Muscle layer of duodenum (tissue), 2 donors: ENCODE results near the gene PSMC5.
"Not testable (repeated sequence)": the region's sequence is repeated elsewhere in the genome, so short reads cannot be mapped to it uniquely, and the experiment has no call there.

Experiments used
- H3K27ac ChIP-seq: one replicate; pipeline ENCODE4 v1.7.0; 2013; ENCODE audit warnings: mild to moderate bottlenecking, low read length
- H3K27me3 ChIP-seq: one replicate; pipeline ENCODE4 v1.7.0; 2013; ENCODE audit warnings: low read depth, mild to moderate bottlenecking, control low read depth, low read length
- H3K36me3 ChIP-seq, 2 donors: one replicate each; pipeline ENCODE4 v1.7.0; 2013; ENCODE audit warnings: low read length in 2 of 2, control low read depth in 1 of 2, mild to moderate bottlenecking in 1 of 2; ENCODE audit not compliant: insufficient read depth in 2 of 2, control insufficient read depth in 1 of 2
- H3K4me1 ChIP-seq, 2 donors: one replicate each; pipeline ENCODE4 v1.7.0; 2013; ENCODE audit warnings: low read length in 2 of 2, mild to moderate bottlenecking in 2 of 2, control low read depth in 1 of 2, moderate library complexity in 1 of 2; ENCODE audit not compliant: insufficient read depth in 2 of 2, control insufficient read depth in 1 of 2
- H3K4me3 ChIP-seq, 2 donors: one replicate each; pipeline ENCODE4 v1.7.0; 2013; ENCODE audit warnings: low read length in 2 of 2, low read depth in 1 of 2, mild to moderate bottlenecking in 1 of 2
- H3K9me3 ChIP-seq, 2 donors: one replicate each; pipeline ENCODE4 v1.7.0; 2013; ENCODE audit warnings: low read length in 2 of 2, control low read depth in 1 of 2, mild to moderate bottlenecking in 1 of 2; ENCODE audit not compliant: control insufficient read depth in 1 of 2
- donor health status: healthy.

Gene PSMC5

DNA sequence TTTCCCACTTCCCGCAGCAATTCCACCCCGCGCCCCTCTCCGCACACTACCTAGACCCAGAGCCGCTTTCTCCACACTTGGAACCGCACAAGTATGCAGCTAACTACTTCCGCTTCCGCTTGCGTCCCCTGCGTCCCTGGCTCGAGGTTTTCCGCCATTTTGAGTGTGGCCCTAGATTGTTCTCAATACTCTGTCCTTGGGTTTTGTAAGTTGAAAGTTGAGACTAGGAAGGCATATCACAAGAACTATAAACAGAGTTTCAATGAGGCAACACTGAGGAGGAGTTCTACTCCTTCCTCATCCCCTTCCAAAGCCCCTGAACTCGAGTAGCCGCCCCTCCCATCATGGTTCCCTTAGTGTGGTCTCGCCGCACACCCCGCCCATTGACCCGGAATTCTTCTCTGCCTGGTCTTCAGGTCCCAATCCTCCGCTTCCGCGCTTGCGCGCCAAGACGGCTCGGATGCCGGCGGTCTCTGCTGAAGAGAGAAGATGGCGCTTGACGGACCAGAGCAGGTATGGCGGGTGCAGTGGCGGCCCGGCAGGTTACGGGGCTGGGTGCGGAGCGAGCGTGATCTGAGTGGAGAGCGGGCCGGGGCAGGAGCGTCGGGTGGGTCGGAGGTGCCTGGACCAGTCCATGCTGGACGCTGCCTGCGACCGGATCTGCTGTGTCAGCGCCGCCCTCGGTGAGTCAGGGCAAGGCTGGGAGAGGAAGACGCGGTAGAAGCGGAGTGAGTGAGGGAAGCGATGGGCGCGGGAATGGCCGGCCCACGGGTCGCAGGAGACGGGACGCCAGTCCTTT is at the start of gene PSMC5, which contains the start of gene FTSJ3:
Gene PSMC5, plus strand, starts transcription at position 430 of the 799 bp plus-strand sequence. Its CDS starts 60 bp downstream, at position 490.
Gene FTSJ3, minus strand, starts transcription at position 662 of the 799 bp plus-strand sequence. CDS start 761 bp downstream, outside the sequence.
- peaks cover 60 to 62% of the 10 kb centered on the region in 2 donors for H3K36me3 ChIP-seq
- peak within 1 kb of the TSS; percentile 85 to 87 for H3K4me3 ChIP-seq
- H3K27me3 ChIP-seq = no peaks in the 10 kb centered on the region
- H3K9me3 ChIP-seq = no peaks in the 10 kb centered on the region
- H3K4me1 ChIP-seq = peaks cover 13 to 24% of the 10 kb centered on the region in 2 donors
- peak within 1 kb of the TSS; percentile 97 for H3K27ac ChIP-seq

DNA sequence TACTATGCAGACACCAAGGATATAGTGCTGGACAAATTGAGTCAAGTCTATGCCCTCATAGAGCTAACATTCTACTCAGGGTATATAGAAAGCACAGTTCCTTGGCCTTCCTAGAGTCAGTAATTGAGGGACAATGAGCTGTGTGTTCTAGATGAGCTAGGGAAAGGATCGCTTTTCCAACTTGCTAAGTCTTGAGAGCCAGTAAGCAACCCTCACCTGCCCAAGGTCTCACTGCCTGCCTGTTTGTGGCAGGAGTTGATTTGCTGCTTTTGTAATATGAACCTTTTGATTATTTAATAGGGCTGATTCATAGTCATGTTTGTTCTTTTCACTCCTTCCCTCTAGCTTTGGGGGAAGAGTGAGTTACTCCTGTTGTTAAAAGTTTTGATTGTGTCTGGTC is 46.7 kb upstream of the PSMC5 start:
- Histone ChIP-seq H3K4me3 (no peak overlapping the region), H3K36me3 (peaks cover 4 to 9% of the 10 kb centered on the region in 2 donors), H3K4me1 (peaks cover 8 to 9% of the 10 kb centered on the region in 2 donors), H3K27me3 (no peaks in the 10 kb centered on the region), H3K27ac (no peak overlapping the region), H3K9me3 (no peaks in the 10 kb centered on the region)

GRCh38 chr17:63780928-63781327 is 46.3 kb upstream of the PSMC5 start:
- Histone ChIP-seq H3K27me3 (no peaks in the 10 kb centered on the region), H3K4me3 (no peak overlapping the region), H3K27ac (no peak overlapping the region), H3K36me3 (peaks cover 4 to 9% of the 10 kb centered on the region in 2 donors), H3K9me3 (no peaks in the 10 kb centered on the region), H3K4me1 (peaks cover 4 to 5% of the 10 kb centered on the region in 2 donors)

- no peaks in the 10 kb centered on the region for H3K4me1 ChIP-seq
- no peak overlapping the region for H3K4me3 ChIP-seq
- H3K9me3 ChIP-seq = no peaks in the 10 kb centered on the region
- peaks cover 0 to 18% of the 10 kb centered on the region in 2 donors for H3K36me3 ChIP-seq
- no peak overlapping the region for H3K27ac ChIP-seq
- no peaks in the 10 kb centered on the region for H3K27me3 ChIP-seq
Observed at GRCh38 chr17:63783522-63783921, 43.7 kb upstream of the PSMC5 start.

DNA sequence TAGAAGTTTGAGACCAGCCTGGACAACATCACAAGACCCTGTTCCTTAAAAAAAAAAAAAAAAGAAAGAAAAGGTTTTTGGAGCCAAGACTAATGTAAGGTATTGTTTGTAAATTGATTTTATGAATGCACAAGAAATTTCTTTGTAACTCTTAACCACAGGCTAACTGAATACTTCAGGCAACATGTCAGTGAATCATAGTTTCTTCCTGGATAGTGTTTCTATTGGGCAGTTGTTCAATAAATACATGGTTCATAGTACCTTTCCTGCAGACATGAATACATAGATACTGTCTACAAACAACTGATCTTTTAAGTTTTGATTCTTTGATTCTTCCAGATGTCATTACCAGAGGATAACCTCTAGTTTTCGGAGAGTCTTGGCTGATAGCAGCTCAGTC is 41.7 kb upstream of the PSMC5 start:
- Histone ChIP-seq H3K4me1 (no peaks in the 10 kb centered on the region), H3K27ac (no peak overlapping the region), H3K9me3 (no peaks in the 10 kb centered on the region), H3K27me3 (no peaks in the 10 kb centered on the region), H3K36me3 (peaks cover 6 to 27% of the 10 kb centered on the region in 2 donors), H3K4me3 (no peak overlapping the region)

GRCh38 chr17:63786117-63786516 is 41.1 kb upstream of the PSMC5 start:
- Histone ChIP-seq H3K9me3 (no peaks in the 10 kb centered on the region), H3K4me3 (no peak overlapping the region), H3K27ac (no peak overlapping the region), H3K27me3 (no peaks in the 10 kb centered on the region), H3K4me1 (no peaks in the 10 kb centered on the region), H3K36me3 (peaks cover 6 to 27% of the 10 kb centered on the region in 2 donors)

DNA sequence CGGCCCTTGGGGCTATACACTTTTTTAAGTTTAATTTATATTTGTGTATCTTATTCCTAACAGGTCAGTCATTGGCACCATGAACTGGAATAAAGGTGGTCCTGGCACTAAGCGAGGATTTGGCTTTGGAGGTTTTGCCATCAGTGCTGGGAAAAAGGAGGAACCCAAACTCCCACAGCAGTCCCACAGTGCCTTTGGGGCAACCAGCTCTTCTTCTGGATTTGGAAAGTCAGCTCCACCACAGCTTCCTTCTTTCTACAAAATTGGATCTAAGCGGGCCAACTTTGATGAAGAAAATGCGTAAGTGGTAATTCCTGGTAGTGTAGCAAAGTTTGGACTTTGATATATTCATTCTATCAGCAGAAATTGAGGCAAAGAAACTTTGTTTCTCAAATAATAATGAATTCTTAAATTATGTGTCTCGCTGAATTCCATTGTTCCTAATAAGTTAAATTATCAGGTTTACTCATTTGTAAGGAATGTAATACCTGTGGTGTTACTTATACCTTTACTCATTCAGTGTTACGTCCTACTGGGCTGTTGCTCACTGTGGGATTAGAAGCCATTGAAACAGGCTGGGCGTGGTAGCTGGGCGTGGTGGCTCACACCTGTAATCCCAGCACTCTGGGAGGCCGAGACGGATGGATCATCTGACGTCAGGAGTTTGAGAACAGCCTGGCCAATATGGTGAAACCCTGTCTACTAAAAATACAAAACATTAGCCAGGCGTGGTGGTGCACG is 40.1 kb upstream of the PSMC5 start:
- Histone ChIP-seq H3K4me3 (no peak overlapping the region), H3K4me1 (no peaks in the 10 kb centered on the region), H3K27me3 (no peaks in the 10 kb centered on the region), H3K9me3 (no peaks in the 10 kb centered on the region), H3K36me3 (peaks cover 7 to 33% of the 10 kb centered on the region in 2 donors), H3K27ac (no peak overlapping the region)

DNA sequence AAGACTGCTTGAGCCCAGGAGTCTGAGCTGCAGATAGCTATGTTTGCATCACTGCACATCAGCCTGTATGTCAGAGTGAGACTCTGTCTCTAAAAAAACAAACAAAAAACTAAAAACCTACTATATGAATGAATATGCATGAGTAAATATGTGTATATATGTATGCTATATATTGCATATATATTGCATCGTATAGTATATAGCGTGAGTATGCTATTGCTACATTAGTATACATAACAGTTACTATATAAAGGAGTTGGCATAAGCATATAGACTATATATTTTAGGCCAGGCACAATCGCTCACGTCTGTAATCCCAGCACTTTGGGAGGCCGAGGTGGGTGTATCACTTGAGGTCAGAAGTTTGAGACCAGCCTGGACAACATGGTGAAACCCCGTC is 37.2 kb upstream of the PSMC5 start:
- no peak overlapping the region for H3K27ac ChIP-seq
- H3K36me3 ChIP-seq = peaks cover 28 to 58% of the 10 kb centered on the region in 2 donors

GRCh38 chr17:63792055-63792729 is 35.0 kb upstream of the PSMC5 start:
- Histone ChIP-seq H3K36me3 (peaks cover 39 to 79% of the 10 kb centered on the region in 2 donors), H3K4me3 (no peak overlapping the region), H3K27me3 (no peaks in the 10 kb centered on the region), H3K4me1 (no peaks in the 10 kb centered on the region), H3K27ac (no peak overlapping the region), H3K9me3 (no peaks in the 10 kb centered on the region)

More for the DNA sequence above, 37.2 kb upstream of the PSMC5 start:
- H3K4me1 ChIP-seq = no peaks in the 10 kb centered on the region
- H3K27me3 ChIP-seq = no peaks in the 10 kb centered on the region
- no peaks in the 10 kb centered on the region for H3K9me3 ChIP-seq
- H3K4me3 ChIP-seq = no peak overlapping the region

DNA sequence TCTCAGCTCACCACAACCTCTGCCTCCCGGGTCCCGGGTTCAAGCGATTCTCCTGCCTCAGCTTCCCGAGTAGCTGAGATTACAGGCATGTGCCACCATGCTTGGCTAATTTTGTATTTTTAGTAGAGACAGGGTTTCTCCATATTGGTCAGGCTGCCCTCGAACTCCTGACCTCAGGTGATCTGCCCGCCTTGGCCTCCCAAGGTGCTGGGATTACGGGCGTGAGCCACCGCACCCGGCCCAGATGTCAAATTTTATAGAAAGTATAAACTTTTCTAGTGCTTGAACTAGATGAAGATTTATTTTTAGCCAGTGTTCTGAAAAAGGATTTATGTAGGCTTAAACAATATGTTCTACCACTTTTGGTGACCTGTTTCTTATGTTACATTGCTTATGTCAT is 30.9 kb upstream of the PSMC5 start:
- peaks cover 66 to 95% of the 10 kb centered on the region in 2 donors for H3K36me3 ChIP-seq
- not testable (repeated sequence) for H3K27me3 ChIP-seq

DNA sequence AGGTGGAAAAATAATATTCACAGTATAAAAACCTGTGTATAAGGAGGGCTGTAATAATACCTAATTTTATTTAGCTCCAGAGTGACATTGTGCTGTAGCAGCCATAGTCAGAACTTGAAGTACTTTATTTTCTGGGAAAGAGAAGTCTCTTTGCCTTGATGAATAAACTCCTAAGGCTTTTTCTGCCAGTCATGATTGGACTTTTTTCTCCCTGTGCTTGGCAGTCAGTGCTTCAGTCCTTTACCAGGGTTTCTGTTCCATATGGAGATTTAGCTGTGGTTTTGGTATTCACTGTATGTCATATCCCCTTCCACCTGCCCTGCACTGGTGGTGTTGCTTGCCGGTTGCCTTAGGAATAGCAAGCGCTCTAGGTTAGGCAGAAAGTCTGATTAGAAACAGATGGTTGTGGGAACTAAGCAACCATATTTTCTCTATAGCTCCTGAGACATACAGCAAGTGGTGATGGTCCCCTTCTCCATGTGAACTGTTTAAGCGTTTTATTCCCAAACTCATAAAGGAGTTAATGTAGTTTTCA is 28.6 kb upstream of the PSMC5 start:
- no peaks in the 10 kb centered on the region for H3K9me3 ChIP-seq

More for the DNA sequence above, 30.9 kb upstream of the PSMC5 start:
- not testable (repeated sequence) for H3K9me3 ChIP-seq, H3K4me3 ChIP-seq, H3K4me1 ChIP-seq, H3K27ac ChIP-seq

More for the DNA sequence above, 28.6 kb upstream of the PSMC5 start:
- Histone ChIP-seq H3K4me1 (no peaks in the 10 kb centered on the region), H3K4me3 (no peak overlapping the region), H3K27ac (no peak overlapping the region), H3K36me3 (peaks cover 62 to 92% of the 10 kb centered on the region in 2 donors), H3K27me3 (no peaks in the 10 kb centered on the region)
